Measurements from ENCODE around the gene STRN. TPM values are rescaled to one million over a fixed set of nuclear protein-coding genes. Genes with fewer than 3 reads are reported as not detected.

STRN gene
- total RNA-seq, 2 donors from 2014 or later, result 7.3 to 12.7 TPM

GRCh38 chr2:36871068-36871707 is 95.1 kb downstream of the STRN start:
- Histone ChIP-seq H3K4me1 (no peaks in the 10 kb centered on the region), H3K9me3 (no peaks in the 10 kb centered on the region), H3K4me3 (no peak overlapping the region), H3K36me3 (replicated peaks in 1 of 2; ENCODE audit: insufficient read depth in 1 of 2, low read depth in 2 of 2) (peaks cover 0 to 8% of the 10 kb centered on the region in 2 donors), H3K27me3 (no peaks in the 10 kb centered on the region), H3K27ac (no peak overlapping the region)
- WGBS, 2 donors, result 84 to 86% methylated on average over 1 of the region's 1 CpG
- DNase-seq, result no peak
- TF ChIP-seq POLR2A (IDR thresholded peaks at IDR 0.05) (no peak), CTCF (IDR thresholded peaks at IDR 0.05) (no peak)
- intact Hi-C loops (cut with DNase I), result no loop called here
- no peak for ATAC-seq

DNA sequence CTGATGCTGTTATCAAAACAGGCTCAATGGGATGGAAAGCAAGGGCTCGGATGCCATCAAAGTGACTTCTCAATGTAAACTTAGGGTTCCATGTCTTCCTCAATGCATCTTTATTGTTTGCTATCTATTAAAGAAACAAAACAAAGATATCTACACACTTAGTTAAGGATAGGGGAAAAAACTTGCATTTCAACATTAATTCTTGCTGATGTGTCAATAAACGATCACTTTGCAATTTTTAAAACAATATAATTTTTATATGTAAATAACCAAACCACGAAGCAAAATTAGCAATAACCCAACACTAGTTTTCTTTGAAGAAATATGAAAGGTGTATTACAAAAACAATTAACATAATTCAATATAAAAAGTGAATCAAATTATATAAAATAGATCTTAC is 96.7 kb downstream of the STRN start:
- TF ChIP-seq CTCF (IDR thresholded peaks at IDR 0.05) (no peak), POLR2A (IDR thresholded peaks at IDR 0.05) (no peak)
- H3K4me1 ChIP-seq, result no peaks in the 10 kb centered on the region
- peaks cover 0 to 4% of the 10 kb centered on the region in 2 donors for H3K36me3 ChIP-seq (replicated peaks in 1 of 2; ENCODE audit: insufficient read depth in 1 of 2, low read depth in 2 of 2)

GRCh38 chr2:36861896-36862295 is 104.4 kb downstream of the STRN start:
- Histone ChIP-seq H3K36me3 (replicated peaks in 1 of 2; ENCODE audit: insufficient read depth in 1 of 2, low read depth in 2 of 2) (no peaks in the 10 kb centered on the region), H3K27me3 (no peaks in the 10 kb centered on the region), H3K4me1 (no peaks in the 10 kb centered on the region), H3K9me3 (no peaks in the 10 kb centered on the region), H3K27ac (no peak overlapping the region), H3K4me3 (no peak overlapping the region)
- no peak for ATAC-seq
- TF ChIP-seq CTCF (IDR thresholded peaks at IDR 0.05), result no peak
- TF ChIP-seq POLR2A (IDR thresholded peaks at IDR 0.05), result no peak
- DNase-seq, result no peak
- intact Hi-C loops (cut with DNase I), result no loop called here
- WGBS, 2 donors, result 100% methylated on average over 2 of the region's 2 CpGs

More for the DNA sequence above, 96.7 kb downstream of the STRN start:
- H3K4me3 ChIP-seq, result no peak overlapping the region
- ATAC-seq, result no peak
- H3K27ac ChIP-seq, result no peak overlapping the region
- 60 to 62% methylated on average over 3 of the region's 3 CpGs for WGBS, 2 donors
- H3K9me3 ChIP-seq, result no peaks in the 10 kb centered on the region
- DNase-seq, result no peak
- intact Hi-C loops (cut with DNase I), result no loop called here
- H3K27me3 ChIP-seq, result no peaks in the 10 kb centered on the region

DNA sequence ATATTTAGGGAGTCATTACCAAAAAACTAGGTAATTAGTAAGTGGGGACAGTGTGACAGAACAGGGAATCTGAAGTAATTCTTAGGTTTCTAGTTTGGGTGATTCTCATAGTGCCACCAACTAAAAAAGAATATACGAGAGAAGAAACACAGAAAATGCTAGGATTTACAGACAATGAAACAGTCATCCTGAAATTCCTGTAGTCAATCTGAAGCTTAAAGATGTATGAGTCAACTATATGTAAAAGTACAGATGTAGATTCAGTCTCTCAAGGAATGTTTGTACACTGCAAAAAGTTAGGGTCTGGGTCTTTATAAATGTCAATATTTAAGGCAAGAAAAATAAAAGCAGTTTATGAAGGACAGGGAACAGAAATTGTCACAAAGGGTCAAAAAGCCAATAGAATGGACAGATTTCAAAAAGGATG is 107.0 kb downstream of the STRN start:
- intact Hi-C loops (cut with DNase I), result no loop called here
- H3K27me3 ChIP-seq, result no peaks in the 10 kb centered on the region
- H3K36me3 ChIP-seq (replicated peaks in 1 of 2; ENCODE audit: insufficient read depth in 1 of 2, low read depth in 2 of 2), result no peaks in the 10 kb centered on the region
- TF ChIP-seq CTCF (IDR thresholded peaks at IDR 0.05) (no peak), POLR2A (IDR thresholded peaks at IDR 0.05) (no peak)
- no peak overlapping the region for H3K4me3 ChIP-seq
- H3K27ac ChIP-seq, result no peak overlapping the region
- ATAC-seq (no peak), DNase-seq (no peak)
- H3K4me1 ChIP-seq, result no peaks in the 10 kb centered on the region
- WGBS, 2 donors, result 88 to 97% methylated on average over 1 of the region's 1 CpG
- no peaks in the 10 kb centered on the region for H3K9me3 ChIP-seq
